ENCODE data around the gene KRTAP9-7. TPM values are rescaled to one million over a fixed set of nuclear protein-coding genes. Genes with fewer than 3 reads are reported as not detected.

Gene KRTAP9-7
- total RNA-seq, 2 donors from 2014 or later, result not detected

DNA sequence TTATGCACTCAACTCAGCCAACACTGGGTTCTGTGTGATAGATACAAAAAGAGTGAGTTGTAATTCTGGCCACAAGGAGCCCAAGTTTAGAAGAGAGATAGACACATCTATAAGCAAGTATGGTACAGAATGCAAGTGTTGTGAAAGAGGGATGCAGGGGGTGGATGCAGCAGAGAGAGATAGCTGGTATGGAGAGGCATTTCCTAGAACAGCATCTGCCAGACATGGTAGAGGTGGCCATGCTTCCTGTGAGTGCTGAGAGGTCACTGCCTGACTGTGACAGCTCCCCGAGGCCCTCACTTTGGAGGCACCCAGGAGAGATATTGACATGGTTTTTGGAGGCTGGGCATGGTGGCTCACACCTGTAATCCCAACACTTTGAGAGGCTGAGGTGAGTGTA is 35.6 kb downstream of the KRTAP9-7 start:
- intact Hi-C loops (cut with DNase I), result no loop called here
- no peak for ATAC-seq
- no peak for DNase-seq

GRCh38 chr17:41315204-41315794 is 39.8 kb downstream of the KRTAP9-7 start, which contains the start of gene KRTAP17-1:
KRTAP17-1 (minus strand) TSS chr17:41315710; CDS start chr17:41315650, 60 bp downstream.
- intact Hi-C loops (cut with DNase I), result no loop called here
- ATAC-seq (no peak), DNase-seq (no peak)

- intact Hi-C loops (cut with DNase I), result no loop called here
- DNase-seq (no peak), ATAC-seq (no peak)
Measured at GRCh38 chr17:41315814-41316445, 40.4 kb downstream of the KRTAP9-7 start.

- no peak for ATAC-seq
- intact Hi-C loops (cut with DNase I), result no loop called here
Measured at GRCh38 chr17:41318231-41318630, 42.7 kb downstream of the KRTAP9-7 start.

GRCh38 chr17:41322094-41322902 is 46.8 kb downstream of the KRTAP9-7 start:
- DNase-seq (no peak), ATAC-seq (no peak)
- intact Hi-C loops (cut with DNase I), result loop anchor here in 1 of 2 donors (10.0 kb wide), 1 partner anchor 407 kb away; no protein-coding TSS in a partner anchor

More at GRCh38 chr17:41318231-41318630, 42.7 kb downstream of the KRTAP9-7 start:
- DNase-seq, result no peak

GRCh38 chr17:41322903-41323895 is 47.7 kb downstream of the KRTAP9-7 start:
- ATAC-seq (no peak), DNase-seq (no peak)
- intact Hi-C loops (cut with DNase I), result loop anchor here in 1 of 2 donors (10.0 kb wide), 1 partner anchor 408 kb away; no protein-coding TSS in a partner anchor

DNA sequence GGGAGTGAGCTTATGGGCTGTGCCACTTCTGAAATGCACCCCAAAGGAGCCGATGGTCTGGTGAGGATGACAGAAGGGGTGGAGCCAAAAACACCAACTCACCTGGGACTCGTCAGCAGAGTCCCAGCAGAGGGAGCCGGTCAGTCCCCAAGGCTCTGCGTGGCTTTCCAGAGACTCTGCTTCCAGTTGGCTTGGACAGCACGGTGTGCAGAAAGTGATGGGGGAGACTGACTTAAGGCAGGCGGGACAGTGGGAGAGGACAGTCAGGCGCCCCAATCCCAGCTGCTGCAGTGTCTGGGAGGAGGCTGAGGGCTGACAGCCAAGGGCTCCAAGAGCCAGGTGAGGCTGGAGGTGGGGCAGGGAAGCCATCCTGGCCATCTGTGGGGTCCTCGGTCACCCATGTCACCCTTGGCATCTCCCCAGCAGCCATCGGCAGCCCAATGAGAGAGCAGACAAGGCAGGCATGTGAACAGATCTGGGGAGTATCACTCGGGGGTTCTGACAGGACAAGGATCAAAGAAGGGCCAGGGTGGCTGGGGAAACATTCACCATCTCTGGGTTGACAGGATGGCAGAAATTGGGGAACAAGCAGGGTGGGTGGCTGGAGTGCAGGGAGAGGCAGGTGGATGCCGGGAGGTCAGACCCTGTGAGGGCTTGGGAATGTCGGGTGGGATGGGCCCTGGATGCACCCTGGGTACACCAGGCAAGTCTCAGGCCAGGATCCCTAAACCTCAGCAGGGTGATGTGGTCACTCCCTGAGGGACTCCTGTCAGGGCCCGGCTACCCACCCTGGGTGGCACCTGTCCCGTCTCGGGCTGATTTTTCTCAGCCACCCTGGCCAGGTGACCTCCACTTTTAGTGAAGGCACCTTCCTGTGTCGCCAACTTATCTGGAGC is 48.9 kb downstream of the KRTAP9-7 start:
- intact Hi-C loops (cut with DNase I), result loop anchor here in 1 of 2 donors (10.0 kb wide), 1 partner anchor 410 kb away; no protein-coding TSS in a partner anchor
- DNase-seq (no peak), ATAC-seq (no peak)

DNA sequence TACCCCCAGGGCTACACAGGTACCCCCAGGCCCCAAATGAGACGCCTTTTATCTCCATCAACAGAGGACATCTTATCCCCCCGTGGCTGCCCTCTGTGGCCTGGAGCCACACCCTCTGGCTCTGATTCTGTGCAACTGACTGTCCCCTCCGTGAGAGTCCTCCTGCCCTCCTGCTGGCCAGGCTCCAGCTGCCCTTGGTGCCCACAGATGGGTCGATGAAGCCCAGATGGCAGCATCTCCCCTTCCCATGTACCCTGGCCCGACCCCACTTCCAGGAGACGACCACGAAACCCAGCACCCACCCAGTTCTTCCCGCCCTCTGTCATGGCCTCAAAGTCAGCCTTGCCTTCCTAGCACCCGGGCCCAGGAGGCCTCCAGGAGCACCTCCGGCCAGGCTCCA is 49.6 kb downstream of the KRTAP9-7 start:
- DNase-seq (no peak), ATAC-seq (no peak)
- intact Hi-C loops (cut with DNase I), result loop anchor here in 1 of 2 donors (10.0 kb wide), 1 partner anchor 410 kb away; no protein-coding TSS in a partner anchor

GRCh38 chr17:41325611-41326010 is 50.1 kb downstream of the KRTAP9-7 start:
- no peak for DNase-seq
- intact Hi-C loops (cut with DNase I), result loop anchor here in 1 of 2 donors (10.0 kb wide), 1 partner anchor 411 kb away; no protein-coding TSS in a partner anchor
- no peak for ATAC-seq

Other genes with a start within 250 kb of the KRTAP9-7 start
- gene KRTAP1-5, start 248.5 kb upstream of the KRTAP9-7 start, total RNA-seq, result not detected
- not detected for gene KRTAP1-4, start 245.5 kb upstream of the KRTAP9-7 start, total RNA-seq
- gene KRTAP1-3, start 240.8 kb upstream of the KRTAP9-7 start, total RNA-seq, result not detected
- not detected for gene KRTAP1-1, start 234.2 kb upstream of the KRTAP9-7 start, total RNA-seq
- gene KRTAP2-1, start 228.4 kb upstream of the KRTAP9-7 start, total RNA-seq, result not detected
- gene KRTAP2-2, start 220.5 kb upstream of the KRTAP9-7 start, total RNA-seq, result not detected
- not detected for gene KRTAP2-3, start 215.6 kb upstream of the KRTAP9-7 start, total RNA-seq
- gene KRTAP2-4, start 209.8 kb upstream of the KRTAP9-7 start, total RNA-seq, result not detected
- gene KRTAP4-7, start 191.5 kb upstream of the KRTAP9-7 start, total RNA-seq, result not detected
- not detected for gene KRTAP4-8, start 177.6 kb upstream of the KRTAP9-7 start, total RNA-seq
- not detected for gene KRTAP4-16, start 173.5 kb upstream of the KRTAP9-7 start, total RNA-seq
- not detected for gene KRTAP4-9, start 170.3 kb upstream of the KRTAP9-7 start, total RNA-seq
- not detected for gene KRTAP4-11, start 157.3 kb upstream of the KRTAP9-7 start, total RNA-seq
- not detected for gene KRTAP4-12, start 151.5 kb upstream of the KRTAP9-7 start, total RNA-seq
- gene KRTAP4-6, start 135.2 kb upstream of the KRTAP9-7 start, total RNA-seq, result not detected
- gene KRTAP4-5, start 125.9 kb upstream of the KRTAP9-7 start, total RNA-seq, result not detected
- not detected for gene KRTAP4-4, start 115.0 kb upstream of the KRTAP9-7 start, total RNA-seq
- gene KRTAP4-3, start 107.5 kb upstream of the KRTAP9-7 start, total RNA-seq, result not detected
- not detected for gene KRTAP4-2, start 97.5 kb upstream of the KRTAP9-7 start, total RNA-seq
- gene KRTAP4-1, start 90.8 kb upstream of the KRTAP9-7 start, total RNA-seq, result not detected
- not detected for gene KRTAP9-1, start 85.8 kb upstream of the KRTAP9-7 start, total RNA-seq
- gene KRTAP9-2, start 49.0 kb upstream of the KRTAP9-7 start, total RNA-seq, result not detected
- not detected for gene KRTAP9-3, start 43.2 kb upstream of the KRTAP9-7 start, total RNA-seq
- not detected for gene KRTAP9-8, start 37.7 kb upstream of the KRTAP9-7 start, total RNA-seq
- not detected for gene KRTAP9-4, start 26.0 kb upstream of the KRTAP9-7 start, total RNA-seq
- not detected for gene KRTAP9-9, start 20.3 kb upstream of the KRTAP9-7 start, total RNA-seq
- not detected for gene KRTAP9-6, start 10.3 kb upstream of the KRTAP9-7 start, total RNA-seq
- not detected for gene KRTAP29-1, start 27.2 kb downstream of the KRTAP9-7 start, total RNA-seq
- not detected for gene KRTAP16-1, start 33.6 kb downstream of the KRTAP9-7 start, total RNA-seq
- gene KRTAP17-1, start 40.0 kb downstream of the KRTAP9-7 start, total RNA-seq, result not detected
- gene KRT33A, start 75.1 kb downstream of the KRTAP9-7 start, total RNA-seq, result not detected
- gene KRT33B, start 94.1 kb downstream of the KRTAP9-7 start, total RNA-seq, result not detected
- gene KRT34, start 106.6 kb downstream of the KRTAP9-7 start, total RNA-seq, result not detected
- not detected for gene KRT31, start 121.9 kb downstream of the KRTAP9-7 start, total RNA-seq
- not detected for gene KRT37, start 148.9 kb downstream of the KRTAP9-7 start, total RNA-seq
- gene KRT38, start 165.3 kb downstream of the KRTAP9-7 start, total RNA-seq, result not detected
- not detected for gene KRT32, start 191.7 kb downstream of the KRTAP9-7 start, total RNA-seq
- gene KRT35, start 205.5 kb downstream of the KRTAP9-7 start, total RNA-seq, result not detected
- gene KRT36, start 214.2 kb downstream of the KRTAP9-7 start, total RNA-seq, result not detected
- gene KRT13, start 229.9 kb downstream of the KRTAP9-7 start, total RNA-seq, result not detected
- gene KRT15, start 243.2 kb downstream of the KRTAP9-7 start, total RNA-seq, result under 1 TPM; 0.24 to 0.37 TPM

All from left cardiac atrium (tissue), 4 donors.